OCI-LY3 (cell line): ENCODE data around the gene RAP1A.

ENCODE experiments used
- H2AFZ ChIP-seq: fragments of 200-600, 300-600 bp; shearing (Covaris generic); 2 replicates; pipeline ENCODE4 v1.6.0; 2014; ENCODE audit warnings: antibody characterized with exemption, low read depth, low read length
- H3K27ac ChIP-seq: fragments of 200-600, 300-600 bp; sonication (generic); 2 replicates; pipeline ENCODE4 v1.5.1; 2014; ENCODE audit warnings: mild to moderate bottlenecking, low read length, moderate library complexity, mixed read lengths
- H3K27me3 ChIP-seq: fragments of 200-600, 300-600 bp; sonication (generic); 2 replicates; pipeline ENCODE4 v1.6.1; 2014; ENCODE audit warnings: low read depth, low read length, mixed read lengths
- H3K36me3 ChIP-seq: fragments of 200-600, 300-600 bp; sonication (generic); replicated peaks from 2 replicates; pipeline ENCODE3; 2014; ENCODE audit warnings: low read depth, low read length, mixed read lengths
- H3K4me1 ChIP-seq: fragments of 300-600, 200-600 bp; sonication (generic); 2 replicates; pipeline ENCODE4 v1.6.1; 2014; ENCODE audit warnings: low read length, mixed read lengths
- H3K4me2 ChIP-seq: fragments of 200-600, 300-600 bp; sonication (generic); 2 replicates; pipeline ENCODE4 v1.6.1; 2014; ENCODE audit warnings: low read length, mixed read lengths
- H3K4me3 ChIP-seq: fragments of 300-600, 200-600 bp; sonication (generic); 2 replicates; pipeline ENCODE4 v1.5.1; 2014; ENCODE audit warnings: antibody characterized with exemption, mild to moderate bottlenecking, low read length, moderate library complexity
- H3K79me2 ChIP-seq: fragments of 300-600, 200-600 bp; shearing (Covaris generic); 2 replicates; pipeline ENCODE4 v1.6.1; 2014; ENCODE audit warnings: mild to moderate bottlenecking, low read length, mixed read lengths
- H3K9ac ChIP-seq: fragments of 300-600, 200-600 bp; shearing (Covaris generic); 2 replicates; pipeline ENCODE4 v1.6.0; 2014; ENCODE audit warnings: mild to moderate bottlenecking, low read length, moderate library complexity
- H3K9me3 ChIP-seq: fragments of 200-600, 300-600 bp; shearing (Covaris generic); 2 replicates; pipeline ENCODE4 v1.6.1; 2014; ENCODE audit warnings: low read length, mixed read lengths; ENCODE audit not compliant: insufficient read depth
- H4K20me1 ChIP-seq: fragments of 200-600, 300-600 bp; sonication (generic); 2 replicates; pipeline ENCODE4 v1.6.1; 2016; ENCODE audit warnings: low read length, mixed read lengths; ENCODE audit not compliant: insufficient read depth
- EZH2phosphoT487 ChIP-seq: fragments of 200-600 bp; shearing (Covaris generic); IDR thresholded peaks from 2 replicates; pipeline ENCODE4 v1.6.1; 2018; ENCODE audit warnings: antibody characterized with exemption, mixed run types, low read depth
- TF ChIP-seq, protein P1 (sequence below): fragments of 200-600, 300-600 bp; sonication (generic); IDR thresholded peaks from 2 replicates; pipeline ENCODE4 v1.5.1; 2014; ENCODE audit warnings: antibody characterized with exemption, low read length, low read depth

The RAP1A gene

DNA sequence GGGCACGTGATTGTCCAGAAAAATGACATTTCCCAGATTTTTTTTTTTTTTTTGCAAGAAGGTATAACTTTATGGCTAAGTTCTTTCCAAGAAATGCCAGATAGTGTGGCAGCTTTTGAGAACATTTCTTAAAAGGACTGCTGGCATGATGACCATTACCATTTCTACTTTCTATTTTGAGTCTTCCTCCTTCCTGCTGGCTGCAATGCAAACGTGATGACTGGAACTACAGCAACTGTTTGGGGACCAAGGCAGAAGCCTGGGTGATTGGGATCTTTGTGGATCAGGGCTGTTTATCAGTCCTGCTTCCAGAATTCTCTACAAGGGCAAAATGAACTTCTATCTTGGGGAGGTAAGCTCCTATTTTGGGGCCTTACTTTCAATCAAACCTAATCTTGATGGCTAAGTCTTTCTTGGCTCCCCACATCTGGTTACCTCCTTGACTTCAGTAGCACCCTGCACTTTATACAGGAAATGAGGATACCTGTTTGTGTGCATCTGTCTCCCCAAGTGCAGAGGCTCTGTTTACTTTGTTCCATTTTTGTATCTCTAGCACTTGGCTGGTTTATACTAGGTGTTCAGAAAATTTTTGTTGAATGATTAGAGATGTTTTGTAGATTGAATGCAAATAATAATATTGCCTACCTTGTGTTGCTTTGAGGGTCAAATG lies 132.5 kb downstream of the RAP1A start:
- Histone ChIP-seq H3K4me3 (no peak overlapping the region), H3K79me2 (peaks cover 21% of the 10 kb centered on the region), H3K27ac (no peak overlapping the region), H3K4me2 (no peak overlapping the region), H3K9me3 (no peaks in the 10 kb centered on the region), H3K9ac (no peak overlapping the region), H3K27me3 (no peaks in the 10 kb centered on the region), H3K36me3 (no peaks in the 10 kb centered on the region), H2AFZ (no peak overlapping the region), H4K20me1 (no peaks in the 10 kb centered on the region), H3K4me1 (peaks cover 13% of the 10 kb centered on the region)
- TF ChIP-seq, protein P1, sequence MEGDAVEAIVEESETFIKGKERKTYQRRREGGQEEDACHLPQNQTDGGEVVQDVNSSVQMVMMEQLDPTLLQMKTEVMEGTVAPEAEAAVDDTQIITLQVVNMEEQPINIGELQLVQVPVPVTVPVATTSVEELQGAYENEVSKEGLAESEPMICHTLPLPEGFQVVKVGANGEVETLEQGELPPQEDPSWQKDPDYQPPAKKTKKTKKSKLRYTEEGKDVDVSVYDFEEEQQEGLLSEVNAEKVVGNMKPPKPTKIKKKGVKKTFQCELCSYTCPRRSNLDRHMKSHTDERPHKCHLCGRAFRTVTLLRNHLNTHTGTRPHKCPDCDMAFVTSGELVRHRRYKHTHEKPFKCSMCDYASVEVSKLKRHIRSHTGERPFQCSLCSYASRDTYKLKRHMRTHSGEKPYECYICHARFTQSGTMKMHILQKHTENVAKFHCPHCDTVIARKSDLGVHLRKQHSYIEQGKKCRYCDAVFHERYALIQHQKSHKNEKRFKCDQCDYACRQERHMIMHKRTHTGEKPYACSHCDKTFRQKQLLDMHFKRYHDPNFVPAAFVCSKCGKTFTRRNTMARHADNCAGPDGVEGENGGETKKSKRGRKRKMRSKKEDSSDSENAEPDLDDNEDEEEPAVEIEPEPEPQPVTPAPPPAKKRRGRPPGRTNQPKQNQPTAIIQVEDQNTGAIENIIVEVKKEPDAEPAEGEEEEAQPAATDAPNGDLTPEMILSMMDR, result no peak
- no peak for TF ChIP-seq EZH2phosphoT487

DNA sequence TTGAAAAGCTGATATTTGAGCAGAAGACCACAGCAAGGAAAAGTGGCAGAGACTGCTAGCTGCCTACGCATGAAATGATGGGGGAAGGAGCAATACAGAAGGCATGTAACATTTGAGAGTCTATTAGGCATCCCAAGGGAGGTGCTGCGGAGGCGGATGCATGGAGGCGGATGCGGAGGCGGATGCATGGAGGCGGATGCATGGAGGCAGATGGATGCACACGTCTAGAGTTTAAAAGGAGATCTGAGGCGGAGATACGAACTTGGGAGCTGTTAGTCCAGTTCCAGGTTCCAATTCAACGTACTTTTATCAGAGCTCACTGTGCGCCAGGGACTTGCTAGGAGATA lies 135.4 kb downstream of the RAP1A start:
- H4K20me1 ChIP-seq, result no peaks in the 10 kb centered on the region
- peak overlapping the region; percentile 94 for H3K9ac ChIP-seq
- peak overlapping the region; percentile 98 for H3K4me3 ChIP-seq
- H2AFZ ChIP-seq, result peak overlapping the region; percentile 77
- H3K27me3 ChIP-seq, result no peaks in the 10 kb centered on the region
- H3K79me2 ChIP-seq, result peaks cover 39% of the 10 kb centered on the region
- no peaks in the 10 kb centered on the region for H3K9me3 ChIP-seq
- no peak for TF ChIP-seq EZH2phosphoT487
- TF ChIP-seq, protein P1, result no peak
- no peaks in the 10 kb centered on the region for H3K36me3 ChIP-seq
- peak overlapping the region; percentile 98 for H3K4me2 ChIP-seq
- peaks cover 12% of the 10 kb centered on the region for H3K4me1 ChIP-seq
- H3K27ac ChIP-seq, result peak overlapping the region; percentile 77

- Histone ChIP-seq H3K79me2 (peaks cover 39% of the 10 kb centered on the region), H2AFZ (peak within 1 kb of the TSS; percentile 88), H3K4me2 (peak within 1 kb of the TSS; percentile 98), H3K4me3 (peak within 1 kb of the TSS; percentile 98), H3K27me3 (no peaks in the 10 kb centered on the region), H4K20me1 (no peaks in the 10 kb centered on the region), H3K36me3 (peaks cover 4% of the 10 kb centered on the region), H3K9me3 (no peaks in the 10 kb centered on the region), H3K9ac (peak within 1 kb of the TSS; percentile 94), H3K27ac (peak within 1 kb of the TSS; percentile 77), H3K4me1 (peaks cover 12% of the 10 kb centered on the region)
- TF ChIP-seq, protein P1, result peak; percentile 90
- no peak for TF ChIP-seq EZH2phosphoT487
These were observed 135.9 kb downstream of the RAP1A start, which contains the start of gene DDX20 for GRCh38 chr1:111755331-111756123. TSS of gene DDX20 (plus strand) at chr1:111755901. CDS start at chr1:111755925, 24 bp downstream.

GRCh38 chr1:111756124-111756513 lies 136.5 kb downstream of the RAP1A start:
- TF ChIP-seq, protein P1, result no peak
- TF ChIP-seq EZH2phosphoT487, result no peak
- peaks cover 10% of the 10 kb centered on the region for H3K36me3 ChIP-seq
- H3K4me1 ChIP-seq, result peaks cover 12% of the 10 kb centered on the region
- peak overlapping the region; percentile 94 for H3K9ac ChIP-seq
- peak overlapping the region; percentile 98 for H3K4me3 ChIP-seq
- no peaks in the 10 kb centered on the region for H4K20me1 ChIP-seq
- no peaks in the 10 kb centered on the region for H3K27me3 ChIP-seq
- peak overlapping the region; percentile 88; the same call in 1 of the 2 replicates for H2AFZ ChIP-seq
- peaks cover 39% of the 10 kb centered on the region for H3K79me2 ChIP-seq
- H3K27ac ChIP-seq, result peak overlapping the region; percentile 77
- H3K4me2 ChIP-seq, result peak overlapping the region; percentile 98
- H3K9me3 ChIP-seq, result no peaks in the 10 kb centered on the region
